Stomach (tissue), 4 donors: ENCODE measurements around the gene UCN2.

Source experiments
- EP300 ChIP-seq: sonication (generic); formaldehyde crosslinking; IDR thresholded peaks from one replicate; pipeline ENCODE4 v1.6.1; 2017; ENCODE audit warnings: antibody characterized with exemption
- POLR2A ChIP-seq, 4 donors: fragments of 450-650 bp; IDR thresholded peaks; one replicate each; pipeline ENCODE4 v1.6.1; 2016; ENCODE audit warnings: antibody characterized with exemption in 4 of 4, control low read depth in 2 of 4, mild to moderate bottlenecking in 1 of 4, moderate library complexity in 1 of 4
- POLR2AphosphoS5 ChIP-seq, 3 donors: sonication (generic); formaldehyde crosslinking; IDR thresholded peaks; one replicate each; pipeline ENCODE4 v1.6.1; 2016; ENCODE audit warnings: antibody characterized with exemption in 3 of 3
- TF ChIP-seq, protein P1 (sequence below), 7 experiments: fragments of 450-650 bp in 4 of 7; fragments of 200-600 bp in 3 of 7; sonication (generic) in 3 of 7; IDR thresholded peaks; one replicate each; pipeline ENCODE4 v1.5.1; 2016 to 2019; ENCODE audit warnings: antibody characterized with exemption in 7 of 7, control low read depth in 2 of 7, mild to moderate bottlenecking in 1 of 7

DNA sequence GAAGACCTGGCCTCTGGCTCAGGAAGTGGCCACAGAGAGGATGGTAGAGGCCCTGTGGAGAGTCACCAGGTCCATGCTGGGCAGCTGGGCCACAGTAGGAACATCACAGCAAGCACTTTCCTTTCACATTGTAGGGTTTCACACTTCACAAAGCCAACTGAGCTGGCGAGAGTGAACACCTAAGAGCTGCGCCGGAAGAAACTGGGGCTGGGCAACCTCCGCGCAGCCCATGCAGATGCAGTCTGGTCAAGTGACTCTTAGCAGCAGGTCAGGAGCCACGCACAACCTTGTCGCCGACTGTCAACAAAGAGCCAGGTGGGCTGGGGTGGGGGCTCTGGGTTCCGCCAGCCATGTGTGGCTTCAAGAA, 44.3 kb downstream of the UCN2 start:
- TF ChIP-seq, protein P1, sequence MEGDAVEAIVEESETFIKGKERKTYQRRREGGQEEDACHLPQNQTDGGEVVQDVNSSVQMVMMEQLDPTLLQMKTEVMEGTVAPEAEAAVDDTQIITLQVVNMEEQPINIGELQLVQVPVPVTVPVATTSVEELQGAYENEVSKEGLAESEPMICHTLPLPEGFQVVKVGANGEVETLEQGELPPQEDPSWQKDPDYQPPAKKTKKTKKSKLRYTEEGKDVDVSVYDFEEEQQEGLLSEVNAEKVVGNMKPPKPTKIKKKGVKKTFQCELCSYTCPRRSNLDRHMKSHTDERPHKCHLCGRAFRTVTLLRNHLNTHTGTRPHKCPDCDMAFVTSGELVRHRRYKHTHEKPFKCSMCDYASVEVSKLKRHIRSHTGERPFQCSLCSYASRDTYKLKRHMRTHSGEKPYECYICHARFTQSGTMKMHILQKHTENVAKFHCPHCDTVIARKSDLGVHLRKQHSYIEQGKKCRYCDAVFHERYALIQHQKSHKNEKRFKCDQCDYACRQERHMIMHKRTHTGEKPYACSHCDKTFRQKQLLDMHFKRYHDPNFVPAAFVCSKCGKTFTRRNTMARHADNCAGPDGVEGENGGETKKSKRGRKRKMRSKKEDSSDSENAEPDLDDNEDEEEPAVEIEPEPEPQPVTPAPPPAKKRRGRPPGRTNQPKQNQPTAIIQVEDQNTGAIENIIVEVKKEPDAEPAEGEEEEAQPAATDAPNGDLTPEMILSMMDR (IDR thresholded peaks at IDR 0.05): no peak
- TF ChIP-seq POLR2A (IDR thresholded peaks at IDR 0.05): no peak
- TF ChIP-seq POLR2AphosphoS5 (IDR thresholded peaks at IDR 0.05): no peak
- no peak for TF ChIP-seq EP300
